Testis (tissue), 2 donors: ENCODE data around the gene GART.

Experiments
- POLR2A ChIP-seq: fragments of 450-650 bp; IDR thresholded peaks from one replicate; pipeline ENCODE4 v1.6.1; 2017; ENCODE audit warnings: antibody characterized with exemption, mild to moderate bottlenecking, moderate library complexity
- TF ChIP-seq, protein P1 (sequence below), 3 experiments: fragments of 450-650 bp in 2 of 3; fragments of 200-600 bp in 1 of 3; sonication (generic) in 1 of 3; IDR thresholded peaks; one replicate each; pipeline ENCODE4 v1.5.1; 2016 to 2019; ENCODE audit warnings: antibody characterized with exemption in 3 of 3, mild to moderate bottlenecking in 2 of 3, moderate library complexity in 1 of 3

- TF ChIP-seq, protein P1, sequence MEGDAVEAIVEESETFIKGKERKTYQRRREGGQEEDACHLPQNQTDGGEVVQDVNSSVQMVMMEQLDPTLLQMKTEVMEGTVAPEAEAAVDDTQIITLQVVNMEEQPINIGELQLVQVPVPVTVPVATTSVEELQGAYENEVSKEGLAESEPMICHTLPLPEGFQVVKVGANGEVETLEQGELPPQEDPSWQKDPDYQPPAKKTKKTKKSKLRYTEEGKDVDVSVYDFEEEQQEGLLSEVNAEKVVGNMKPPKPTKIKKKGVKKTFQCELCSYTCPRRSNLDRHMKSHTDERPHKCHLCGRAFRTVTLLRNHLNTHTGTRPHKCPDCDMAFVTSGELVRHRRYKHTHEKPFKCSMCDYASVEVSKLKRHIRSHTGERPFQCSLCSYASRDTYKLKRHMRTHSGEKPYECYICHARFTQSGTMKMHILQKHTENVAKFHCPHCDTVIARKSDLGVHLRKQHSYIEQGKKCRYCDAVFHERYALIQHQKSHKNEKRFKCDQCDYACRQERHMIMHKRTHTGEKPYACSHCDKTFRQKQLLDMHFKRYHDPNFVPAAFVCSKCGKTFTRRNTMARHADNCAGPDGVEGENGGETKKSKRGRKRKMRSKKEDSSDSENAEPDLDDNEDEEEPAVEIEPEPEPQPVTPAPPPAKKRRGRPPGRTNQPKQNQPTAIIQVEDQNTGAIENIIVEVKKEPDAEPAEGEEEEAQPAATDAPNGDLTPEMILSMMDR (IDR thresholded peaks at IDR 0.05): no peak
- no peak for TF ChIP-seq POLR2A
Measured at GRCh38 chr21:33480481-33481103, 61.3 kb downstream of the GART start.
